ENCODE data around the gene PXK. TPM values are rescaled to one million over a fixed set of nuclear protein-coding genes. Genes with fewer than 3 reads are reported as not detected.
A peak's percentile ranks its signal among the peaks of the same experiment; 100 is the strongest.

The PXK gene
- polyA plus RNA-seq, 3 donors, result 31.5 to 54.0 (median 52.9) TPM

- H3K79me2 ChIP-seq (ENCODE audit: insufficient read depth, low read length), result no peaks in the 10 kb centered on the region
- H3K4me3 Mint-ChIP-seq, result no peak overlapping the region
- no peaks in the 10 kb centered on the region for H3K27me3 ChIP-seq (ENCODE audit: control insufficient read depth in 2 of 2, insufficient read depth in 2 of 2, low read length in 2 of 2)
- H3K27ac ChIP-seq (ENCODE audit: low read depth in 1 of 2, low read length in 2 of 2), result peak overlapping the region in 1 of 2 donors; percentile 38
- H3K4me3 ChIP-seq (replicated peaks in 1 of 3; ENCODE audit: low read depth in 2 of 3, low read length in 3 of 3), result no peak overlapping the region
- H3K9me3 ChIP-seq (replicated peaks in 1 of 2; ENCODE audit: control insufficient read depth in 1 of 2, insufficient read depth in 1 of 2, low read length in 2 of 2), result no peaks in the 10 kb centered on the region
- H3K36me3 Mint-ChIP-seq, result peaks cover 70 to 89% of the 10 kb centered on the region in 2 donors
- peaks cover 0 to 1% (median 0%) of the 10 kb centered on the region in 7 donors for H3K9me3 Mint-ChIP-seq
- TF ChIP-seq CTCF (IDR thresholded peaks at IDR 0.05), result no peak
- H3K4me1 ChIP-seq (ENCODE audit: control insufficient read depth in 1 of 2, insufficient read depth in 2 of 2, low read length in 2 of 2), result peaks cover 0 to 3% of the 10 kb centered on the region in 2 donors
- peaks cover 0 to 1% (median 0%) of the 10 kb centered on the region in 3 donors for H3K27me3 Mint-ChIP-seq (ENCODE audit: low read depth in 3 of 3)
- peaks cover 72 to 98% of the 10 kb centered on the region in 2 donors for H3K36me3 ChIP-seq (replicated peaks in 1 of 2; ENCODE audit: control insufficient read depth in 1 of 2, insufficient read depth in 2 of 2, low read length in 2 of 2)
- H3K27ac Mint-ChIP-seq, result no peak overlapping the region
- no peak for DNase-seq
- H2AFZ ChIP-seq (ENCODE audit: insufficient read depth, low read depth, low read length, poor library complexity, severe bottlenecking), result no peak overlapping the region
- H4K20me1 ChIP-seq (ENCODE audit: insufficient read depth, low read length), result peaks cover 9% of the 10 kb centered on the region
- H3K4me2 ChIP-seq (replicated peaks; ENCODE audit: extremely low read depth, low read length, poor library complexity, severe bottlenecking), result no peak overlapping the region
- intact Hi-C loops (cut with micrococcal nuclease), result no loop called here
- peaks cover 13% of the 10 kb centered on the region for H3K4me1 Mint-ChIP-seq
- WGBS (ENCODE audit: insufficient coverage), result 74% methylated on average over 6 of the region's 7 CpGs
- no peak overlapping the region for H3K9ac ChIP-seq (ENCODE audit: insufficient read depth, low read length, poor library complexity, severe bottlenecking)
These were observed 88.3 kb downstream of the PXK start for GRCh38 chr3:58421004-58421403.

DNA sequence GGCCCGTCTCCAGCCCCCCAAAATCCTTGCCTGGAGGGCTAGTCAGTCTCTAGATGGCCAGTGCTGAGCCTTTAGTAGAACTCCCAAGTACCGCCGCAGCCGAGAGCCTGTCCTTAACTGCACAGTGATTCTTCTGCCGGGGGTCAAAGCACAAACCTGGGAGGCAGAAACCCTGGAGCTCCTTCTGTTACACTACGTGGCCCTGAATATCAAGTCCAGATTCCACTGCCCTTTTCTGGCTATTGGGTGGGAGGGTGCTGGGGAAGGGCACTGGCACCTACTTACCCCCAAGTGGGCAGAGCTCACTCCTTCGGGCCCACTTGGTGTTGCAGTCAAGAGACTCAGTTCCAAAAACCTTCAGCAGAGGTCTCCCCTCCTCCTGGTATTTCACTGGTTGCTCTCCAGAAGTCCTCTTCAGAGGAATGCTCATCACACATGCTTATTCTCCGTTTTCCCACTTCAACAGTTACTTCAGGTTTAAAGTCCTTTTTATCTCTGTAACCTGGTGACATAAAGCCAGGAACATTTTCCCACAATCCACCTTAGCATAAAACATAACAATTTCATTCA, 90.1 kb downstream of the PXK start:
- no peak overlapping the region for H2AFZ ChIP-seq (ENCODE audit: insufficient read depth, low read depth, low read length, poor library complexity, severe bottlenecking)
- peaks cover 5% of the 10 kb centered on the region for H4K20me1 ChIP-seq (ENCODE audit: insufficient read depth, low read length)
- no peaks in the 10 kb centered on the region for H3K27me3 ChIP-seq (ENCODE audit: control insufficient read depth in 2 of 2, insufficient read depth in 2 of 2, low read length in 2 of 2)
- WGBS (ENCODE audit: insufficient coverage), result 98% methylated on average over 4 of the region's 8 CpGs
- no peak overlapping the region for H3K4me3 ChIP-seq (replicated peaks in 1 of 3; ENCODE audit: low read depth in 2 of 3, low read length in 3 of 3)
- Mint-ChIP-seq H3K4me3 (no peak overlapping the region), H3K4me1 (peaks cover 13% of the 10 kb centered on the region), H3K27ac (peak overlapping the region in 1 of 7 donors; percentile 59), H3K9me3 (peaks cover 0 to 1% (median 0%) of the 10 kb centered on the region in 7 donors), H3K36me3 (peaks cover 75 to 88% of the 10 kb centered on the region in 2 donors), H3K27me3 (ENCODE audit: low read depth in 3 of 3) (peaks cover 0 to 1% (median 0%) of the 10 kb centered on the region in 3 donors)
- H3K27ac ChIP-seq (ENCODE audit: low read depth in 1 of 2, low read length in 2 of 2), result peak overlapping the region in 1 of 2 donors; percentile 15
- no peaks in the 10 kb centered on the region for H3K79me2 ChIP-seq (ENCODE audit: insufficient read depth, low read length)
- peaks cover 78 to 98% of the 10 kb centered on the region in 2 donors for H3K36me3 ChIP-seq (replicated peaks in 1 of 2; ENCODE audit: control insufficient read depth in 1 of 2, insufficient read depth in 2 of 2, low read length in 2 of 2)
- H3K4me1 ChIP-seq (ENCODE audit: control insufficient read depth in 1 of 2, insufficient read depth in 2 of 2, low read length in 2 of 2), result peaks cover 0 to 3% of the 10 kb centered on the region in 2 donors
- DNase-seq, result no peak
- intact Hi-C loops (cut with micrococcal nuclease), result no loop called here
- no peak overlapping the region for H3K4me2 ChIP-seq (replicated peaks; ENCODE audit: extremely low read depth, low read length, poor library complexity, severe bottlenecking)
- no peak overlapping the region for H3K9ac ChIP-seq (ENCODE audit: insufficient read depth, low read length, poor library complexity, severe bottlenecking)
- TF ChIP-seq CTCF (IDR thresholded peaks at IDR 0.05), result no peak
- no peaks in the 10 kb centered on the region for H3K9me3 ChIP-seq (replicated peaks in 1 of 2; ENCODE audit: control insufficient read depth in 1 of 2, insufficient read depth in 1 of 2, low read length in 2 of 2)
